ENCODE measurements around the gene LPXN. TPM values are rescaled to one million over a fixed set of nuclear protein-coding genes. Genes with fewer than 3 reads are reported as not detected.

Gene LPXN
- total and polyA plus RNA-seq, 7 donors: 4.8 to 26.8 (median 11.4) TPM

DNA sequence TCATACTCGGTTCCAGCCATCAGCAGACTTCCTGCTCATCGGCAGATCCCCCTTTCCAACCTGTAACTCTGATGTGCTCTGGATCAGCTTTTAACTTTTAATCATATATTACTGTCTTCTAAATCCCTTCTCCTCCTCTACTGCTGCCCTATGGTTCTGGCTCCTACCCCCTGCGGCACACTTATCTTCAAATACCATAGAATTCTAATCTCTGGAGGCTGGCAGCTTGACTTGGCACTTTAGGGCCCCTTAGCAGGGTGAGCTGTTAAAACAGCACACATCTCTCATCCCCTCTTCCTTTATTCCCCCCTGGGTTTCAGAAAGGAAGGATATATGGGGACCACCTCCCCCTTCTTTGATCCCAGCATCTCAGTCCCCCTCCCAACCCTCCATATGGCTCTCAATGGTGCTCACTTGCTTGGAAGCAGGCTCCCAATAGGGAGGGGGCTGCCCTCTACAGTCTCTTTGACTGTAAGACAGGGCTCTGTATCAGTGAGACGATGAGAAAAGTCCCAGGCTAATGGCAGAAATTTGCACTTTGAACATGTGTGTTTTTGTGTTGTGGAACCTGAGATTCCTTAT lies 42.4 kb upstream of the LPXN start:
- no peak for TF ChIP-seq POLR2AphosphoS5 (IDR thresholded peaks at IDR 0.05)
- TF ChIP-seq EP300 (IDR thresholded peaks at IDR 0.05): no peak
- H3K36me3 ChIP-seq: peaks cover 14 to 89% (median 42%) of the 10 kb centered on the region in 4 donors
- H3K9me3 ChIP-seq: no peaks in the 10 kb centered on the region
- H3K4me1 ChIP-seq: peaks cover 0 to 28% (median 16%) of the 10 kb centered on the region in 4 donors
- intact Hi-C loops (cut with DNase I): no loop called here
- H3K27me3 ChIP-seq: no peaks in the 10 kb centered on the region
- no peak overlapping the region for H3K4me3 ChIP-seq
- H3K27ac ChIP-seq: no peak overlapping the region
- no peak for DNase-seq
- WGBS, 2 donors: 69 to 83% methylated on average over 4 of the region's 4 CpGs

DNA sequence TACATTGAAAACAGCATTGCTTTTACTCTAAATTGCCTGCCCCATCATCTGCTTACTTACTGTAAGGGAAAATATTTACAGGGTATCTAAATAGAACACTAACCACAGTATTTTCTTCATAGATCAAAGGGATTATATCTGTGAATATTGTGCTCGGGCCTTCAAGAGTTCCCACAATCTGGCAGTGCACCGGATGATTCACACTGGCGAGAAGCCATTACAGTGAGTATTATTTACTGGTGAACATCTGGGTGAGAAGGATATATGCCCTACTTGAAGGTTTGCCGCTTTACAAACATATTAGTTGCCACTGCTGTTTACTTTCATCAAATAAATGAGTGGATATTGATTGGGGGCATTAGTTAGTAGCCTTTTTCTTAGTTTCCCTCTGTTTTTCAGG lies 40.9 kb upstream of the LPXN start:
- peak; percentile 73 for DNase-seq
- intact Hi-C loops (cut with DNase I): no loop called here
- peak overlapping the region in 2 of 4 donors; percentile 30 to 51 for H3K27ac ChIP-seq
- peaks cover 19 to 95% (median 55%) of the 10 kb centered on the region in 4 donors for H3K36me3 ChIP-seq
- H3K4me3 ChIP-seq: no peak overlapping the region
- 53 to 64% methylated on average over 4 of the region's 4 CpGs for WGBS, 2 donors
- H3K9me3 ChIP-seq: no peaks in the 10 kb centered on the region
- H3K27me3 ChIP-seq: no peaks in the 10 kb centered on the region
- H3K4me1 ChIP-seq: peaks cover 0 to 17% (median 9%) of the 10 kb centered on the region in 4 donors
- TF ChIP-seq POLR2AphosphoS5 (IDR thresholded peaks at IDR 0.05): no peak
- no peak for TF ChIP-seq POLR2A (IDR thresholded peaks at IDR 0.05)
- TF ChIP-seq EP300 (IDR thresholded peaks at IDR 0.05): no peak
- TF ChIP-seq, protein P1, sequence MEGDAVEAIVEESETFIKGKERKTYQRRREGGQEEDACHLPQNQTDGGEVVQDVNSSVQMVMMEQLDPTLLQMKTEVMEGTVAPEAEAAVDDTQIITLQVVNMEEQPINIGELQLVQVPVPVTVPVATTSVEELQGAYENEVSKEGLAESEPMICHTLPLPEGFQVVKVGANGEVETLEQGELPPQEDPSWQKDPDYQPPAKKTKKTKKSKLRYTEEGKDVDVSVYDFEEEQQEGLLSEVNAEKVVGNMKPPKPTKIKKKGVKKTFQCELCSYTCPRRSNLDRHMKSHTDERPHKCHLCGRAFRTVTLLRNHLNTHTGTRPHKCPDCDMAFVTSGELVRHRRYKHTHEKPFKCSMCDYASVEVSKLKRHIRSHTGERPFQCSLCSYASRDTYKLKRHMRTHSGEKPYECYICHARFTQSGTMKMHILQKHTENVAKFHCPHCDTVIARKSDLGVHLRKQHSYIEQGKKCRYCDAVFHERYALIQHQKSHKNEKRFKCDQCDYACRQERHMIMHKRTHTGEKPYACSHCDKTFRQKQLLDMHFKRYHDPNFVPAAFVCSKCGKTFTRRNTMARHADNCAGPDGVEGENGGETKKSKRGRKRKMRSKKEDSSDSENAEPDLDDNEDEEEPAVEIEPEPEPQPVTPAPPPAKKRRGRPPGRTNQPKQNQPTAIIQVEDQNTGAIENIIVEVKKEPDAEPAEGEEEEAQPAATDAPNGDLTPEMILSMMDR (IDR thresholded peaks at IDR 0.05): no peak

DNA sequence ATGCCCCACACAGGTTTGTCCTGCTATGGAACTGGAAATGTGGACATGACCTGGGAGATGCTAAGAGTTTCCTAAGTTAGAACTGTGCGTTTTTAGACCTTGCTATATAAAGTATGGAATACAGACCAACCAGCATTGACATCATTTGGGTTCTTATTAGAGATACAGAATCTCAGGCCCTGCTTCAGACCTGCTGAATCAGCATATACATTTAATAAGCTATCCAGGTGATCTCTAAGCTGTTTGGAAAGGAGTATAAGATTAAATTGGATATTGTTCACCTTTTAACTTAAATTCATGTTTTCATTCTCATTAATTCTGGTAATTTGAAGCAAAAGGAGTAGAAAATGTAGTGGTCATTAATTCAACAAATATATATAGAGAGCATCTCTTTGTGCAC lies 39.9 kb upstream of the LPXN start:
- 91 to 92% methylated on average over 1 of the region's 1 CpG for WGBS, 2 donors
- peaks cover 19 to 99% (median 58%) of the 10 kb centered on the region in 4 donors for H3K36me3 ChIP-seq

DNA sequence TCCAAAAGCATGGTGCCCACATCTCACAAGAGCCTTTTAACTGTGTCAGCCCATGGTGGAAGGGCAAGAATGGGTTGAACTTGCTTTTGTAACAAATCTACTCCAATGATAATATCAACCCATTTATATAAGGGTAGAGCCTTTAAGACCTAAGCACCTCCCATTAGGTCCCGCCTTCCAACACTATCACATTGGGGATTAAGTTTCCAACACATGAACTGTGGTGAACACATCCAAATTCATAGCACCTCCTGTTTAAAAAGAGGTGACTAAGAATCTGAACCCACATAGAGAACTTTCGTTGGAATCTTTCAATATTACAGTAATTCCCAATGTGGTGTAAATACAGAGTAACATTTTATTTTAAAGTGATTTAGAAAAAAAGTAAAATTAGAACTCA lies 37.6 kb upstream of the LPXN start:
- peaks cover 19 to 85% (median 48%) of the 10 kb centered on the region in 4 donors for H3K36me3 ChIP-seq
- intact Hi-C loops (cut with DNase I): no loop called here
- H3K4me1 ChIP-seq: peaks cover 0 to 12% (median 8%) of the 10 kb centered on the region in 4 donors
- H3K27me3 ChIP-seq: no peaks in the 10 kb centered on the region
- WGBS, 2 donors: 95 to 96% methylated on average over 2 of the region's 2 CpGs
- no peak for DNase-seq
- H3K4me3 ChIP-seq: no peak overlapping the region
- TF ChIP-seq POLR2A (IDR thresholded peaks at IDR 0.05) (no peak), EP300 (IDR thresholded peaks at IDR 0.05) (no peak), POLR2AphosphoS5 (IDR thresholded peaks at IDR 0.05) (no peak)
- TF ChIP-seq, protein P1 (IDR thresholded peaks at IDR 0.05): no peak
- H3K9me3 ChIP-seq: no peaks in the 10 kb centered on the region
- H3K27ac ChIP-seq: no peak overlapping the region

More for the DNA sequence above, 39.9 kb upstream of the LPXN start:
- no peak overlapping the region for H3K4me3 ChIP-seq
- intact Hi-C loops (cut with DNase I): no loop called here
- no peak for DNase-seq
- peaks cover 0 to 12% (median 8%) of the 10 kb centered on the region in 4 donors for H3K4me1 ChIP-seq
- H3K27ac ChIP-seq: no peak overlapping the region
- no peak for TF ChIP-seq POLR2A (IDR thresholded peaks at IDR 0.05)
- TF ChIP-seq EP300 (IDR thresholded peaks at IDR 0.05): no peak
- TF ChIP-seq, protein P1 (IDR thresholded peaks at IDR 0.05): no peak
- no peak for TF ChIP-seq POLR2AphosphoS5 (IDR thresholded peaks at IDR 0.05)
- no peaks in the 10 kb centered on the region for H3K9me3 ChIP-seq
- H3K27me3 ChIP-seq: no peaks in the 10 kb centered on the region

DNA sequence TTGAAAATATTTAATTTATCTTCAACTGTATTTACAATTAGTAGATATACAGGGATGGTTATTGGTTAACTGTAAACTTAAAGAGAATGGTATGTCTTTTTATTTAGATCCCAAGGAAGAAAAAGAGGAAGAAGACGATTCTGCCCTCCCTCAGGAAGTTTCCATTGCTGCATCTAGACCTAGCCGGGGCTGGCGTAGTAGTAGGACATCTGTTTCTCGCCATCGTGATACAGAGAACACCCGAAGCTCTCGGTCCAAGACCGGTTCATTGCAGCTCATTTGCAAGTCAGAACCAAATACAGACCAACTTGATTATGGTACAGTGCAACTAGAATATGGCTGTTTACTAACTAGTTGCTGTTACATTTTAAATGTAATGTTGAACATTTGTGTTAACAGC lies 34.1 kb upstream of the LPXN start:
- Histone ChIP-seq H3K36me3 (peaks cover 15 to 51% (median 32%) of the 10 kb centered on the region in 4 donors), H3K9me3 (no peaks in the 10 kb centered on the region), H3K27me3 (no peaks in the 10 kb centered on the region), H3K4me1 (peaks cover 0 to 22% (median 7%) of the 10 kb centered on the region in 4 donors), H3K4me3 (no peak overlapping the region), H3K27ac (no peak overlapping the region)
- intact Hi-C loops (cut with DNase I): no loop called here
- TF ChIP-seq EP300 (IDR thresholded peaks at IDR 0.05) (no peak), POLR2AphosphoS5 (IDR thresholded peaks at IDR 0.05) (no peak), POLR2A (IDR thresholded peaks at IDR 0.05) (no peak)
- TF ChIP-seq, protein P1 (IDR thresholded peaks at IDR 0.05): no peak
- WGBS, 2 donors: 73 to 91% methylated on average over 8 of the region's 8 CpGs
- no peak for DNase-seq
